GM12873 (cell line): ENCODE results near the gene SPON1.

Experiments
- TF ChIP-seq, protein P1 (sequence below): IDR thresholded peaks from 2 replicates; pipeline ENCODE4 v1.5.1; 2012; ENCODE audit warnings: low read depth, mild to moderate bottlenecking, moderate library complexity, low read length, control low read depth; ENCODE audit not compliant: insufficient read depth; ENCODE audit errors: missing control alignments

SPON1 gene

DNA sequence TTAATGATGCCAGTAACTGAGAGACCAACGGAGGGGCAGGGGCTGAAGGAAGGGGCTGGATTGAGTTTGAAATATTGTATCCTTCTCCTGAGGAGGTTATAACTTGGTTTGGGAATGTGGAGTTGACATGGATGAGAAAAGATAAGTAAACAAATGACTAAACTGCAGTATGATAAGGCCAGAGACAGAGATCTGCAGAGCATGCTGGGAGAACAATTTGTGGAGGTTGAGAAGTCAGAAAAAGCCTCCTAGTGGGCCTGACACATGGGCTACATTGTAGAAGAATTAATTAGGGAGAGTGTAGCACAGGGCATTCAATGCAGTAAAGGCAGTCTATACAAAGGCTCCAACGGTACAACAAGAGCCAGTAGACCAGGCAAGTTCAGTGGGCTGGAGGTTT lies 55.9 kb downstream of the SPON1 start:
- TF ChIP-seq, protein P1, sequence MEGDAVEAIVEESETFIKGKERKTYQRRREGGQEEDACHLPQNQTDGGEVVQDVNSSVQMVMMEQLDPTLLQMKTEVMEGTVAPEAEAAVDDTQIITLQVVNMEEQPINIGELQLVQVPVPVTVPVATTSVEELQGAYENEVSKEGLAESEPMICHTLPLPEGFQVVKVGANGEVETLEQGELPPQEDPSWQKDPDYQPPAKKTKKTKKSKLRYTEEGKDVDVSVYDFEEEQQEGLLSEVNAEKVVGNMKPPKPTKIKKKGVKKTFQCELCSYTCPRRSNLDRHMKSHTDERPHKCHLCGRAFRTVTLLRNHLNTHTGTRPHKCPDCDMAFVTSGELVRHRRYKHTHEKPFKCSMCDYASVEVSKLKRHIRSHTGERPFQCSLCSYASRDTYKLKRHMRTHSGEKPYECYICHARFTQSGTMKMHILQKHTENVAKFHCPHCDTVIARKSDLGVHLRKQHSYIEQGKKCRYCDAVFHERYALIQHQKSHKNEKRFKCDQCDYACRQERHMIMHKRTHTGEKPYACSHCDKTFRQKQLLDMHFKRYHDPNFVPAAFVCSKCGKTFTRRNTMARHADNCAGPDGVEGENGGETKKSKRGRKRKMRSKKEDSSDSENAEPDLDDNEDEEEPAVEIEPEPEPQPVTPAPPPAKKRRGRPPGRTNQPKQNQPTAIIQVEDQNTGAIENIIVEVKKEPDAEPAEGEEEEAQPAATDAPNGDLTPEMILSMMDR = no peak

DNA sequence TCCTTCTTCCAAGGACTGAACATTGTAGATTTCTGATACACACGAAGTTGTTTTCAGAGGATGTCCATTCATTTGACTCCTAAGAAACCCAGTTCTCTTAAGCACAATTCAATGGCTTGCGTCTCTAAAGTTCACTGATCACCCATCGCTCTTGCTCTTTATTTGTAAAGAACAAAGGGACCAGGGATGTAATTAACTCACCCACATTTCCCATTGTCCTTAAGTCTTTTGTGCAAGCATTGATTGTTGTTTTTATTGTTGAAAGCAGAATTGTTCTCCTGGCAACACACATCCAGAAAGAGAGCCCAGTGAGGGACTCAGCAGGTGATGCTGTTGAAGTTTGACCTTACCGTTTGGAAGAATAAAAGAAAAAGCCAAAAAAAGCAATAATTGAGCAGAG lies 59.2 kb downstream of the SPON1 start:
- TF ChIP-seq, protein P1 = no peak

DNA sequence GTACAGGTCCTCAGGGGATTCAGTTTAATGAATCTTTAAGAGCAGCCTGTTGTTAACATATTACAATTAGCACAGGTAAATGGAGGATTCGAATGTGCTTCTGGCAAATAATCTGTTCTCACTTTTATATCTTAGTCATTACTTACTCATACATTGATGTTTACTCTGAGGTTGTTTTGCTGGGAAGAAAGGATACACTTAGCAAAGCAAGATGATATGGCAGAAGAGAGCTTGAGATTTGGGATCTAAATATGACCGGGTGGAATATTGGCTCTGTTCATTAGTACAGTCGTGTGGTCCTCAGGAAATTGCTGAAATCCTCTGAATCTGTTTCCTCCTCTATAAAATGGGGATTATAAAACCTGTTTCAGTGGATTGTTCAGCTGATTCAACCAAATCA lies 59.7 kb downstream of the SPON1 start:
- TF ChIP-seq, protein P1 = no peak

DNA sequence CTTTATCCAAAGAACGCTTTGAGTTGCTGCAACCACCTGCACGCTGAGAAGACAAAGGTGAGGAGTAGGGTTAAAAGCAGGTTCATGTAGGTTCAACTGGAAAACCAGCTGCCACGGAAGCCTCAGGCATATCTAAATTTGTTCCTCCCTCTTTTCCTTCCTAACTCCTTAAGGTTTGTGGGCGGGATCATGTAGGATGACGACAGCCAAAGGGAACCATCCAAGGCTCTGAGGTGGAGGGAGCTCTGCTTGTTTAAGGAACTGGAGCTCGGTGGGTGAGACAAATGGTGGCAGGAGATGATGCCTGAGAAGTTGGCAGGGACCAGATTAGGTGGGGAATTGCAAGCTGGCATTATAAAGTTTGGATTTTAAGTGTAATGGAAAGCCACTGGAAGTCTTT lies 60.3 kb downstream of the SPON1 start:
- TF ChIP-seq, protein P1 = no peak

DNA sequence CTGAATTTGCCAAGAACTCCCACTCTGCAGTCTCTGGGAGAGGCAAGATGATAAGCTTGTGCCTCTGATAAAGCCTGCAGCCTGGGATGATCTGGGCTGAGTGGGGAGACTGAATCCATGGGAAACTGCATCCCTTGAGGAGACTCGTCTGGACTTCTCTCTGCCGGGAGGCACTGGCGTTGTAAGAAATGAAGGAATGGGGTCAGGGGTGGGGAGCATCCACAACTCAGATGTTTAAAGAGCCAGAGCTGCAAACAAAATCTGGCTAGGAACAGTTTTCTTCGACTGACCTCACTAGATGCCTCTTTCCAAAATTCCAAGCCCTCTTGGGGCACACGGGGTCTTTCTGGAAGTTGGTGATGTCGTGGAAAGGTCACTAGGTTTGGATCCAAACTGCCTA lies 64.4 kb downstream of the SPON1 start:
- TF ChIP-seq, protein P1 = no peak

DNA sequence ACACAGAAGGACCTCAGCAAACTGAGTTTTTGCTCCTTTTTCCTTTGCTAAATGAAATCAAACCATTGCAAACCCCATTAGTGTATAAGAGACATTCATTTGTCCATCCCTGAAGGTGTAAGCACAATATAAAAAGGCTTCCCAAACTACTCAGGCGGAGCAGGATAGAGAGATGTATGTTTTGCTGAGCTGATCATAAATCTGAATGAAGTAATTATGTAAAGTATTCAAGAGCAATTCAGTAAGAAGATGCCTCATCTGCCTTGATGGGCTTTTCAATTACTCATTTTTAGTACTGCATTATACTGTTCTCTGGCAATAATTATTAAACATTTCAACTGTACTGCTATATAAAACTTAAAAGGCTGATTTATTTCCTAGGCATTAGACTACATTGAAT lies 65.0 kb downstream of the SPON1 start:
- TF ChIP-seq, protein P1 = no peak

DNA sequence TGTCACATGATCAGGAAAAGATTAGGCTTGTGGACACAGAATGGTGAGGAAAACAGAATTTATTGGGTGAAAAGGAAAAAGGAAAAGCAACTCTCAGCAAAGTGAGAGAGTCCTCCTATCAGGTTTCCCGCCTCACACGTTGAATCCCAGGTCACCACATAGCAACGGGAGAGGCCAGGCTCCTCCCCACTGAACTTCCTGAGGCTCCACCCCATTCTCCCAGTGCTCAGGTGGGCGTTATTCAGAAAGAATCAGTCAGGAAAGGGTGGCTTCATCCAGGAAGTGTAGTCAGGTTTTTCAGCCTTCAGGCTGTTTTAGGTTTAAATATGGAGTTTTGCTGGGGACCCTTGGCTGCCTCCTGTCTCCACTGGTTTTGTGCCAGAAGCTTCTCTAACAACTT lies 66.9 kb downstream of the SPON1 start:
- TF ChIP-seq, protein P1 = no peak
